ENCODE results near the gene SIK3. TPM values are rescaled to one million over a fixed set of nuclear protein-coding genes. Genes with fewer than 3 reads are reported as not detected.

The SIK3 gene
- total RNA-seq, 2 donors from 2014 or later: 88.7 to 111 TPM

GRCh38 chr11:117096201-117096991 lies 1.8 kb downstream of the SIK3 start:
- Mint-ChIP-seq H3K36me3 (peaks cover 25% of the 10 kb centered on the region), H3K4me1 (ENCODE audit: low read depth in 2 of 2) (peaks cover 72 to 84% of the 10 kb centered on the region in 2 donors), H3K4me3 (peak overlapping the region; percentile 98), H3K27ac (peak overlapping the region; percentile 89 to 91), H3K9me3 (peaks cover 4% of the 10 kb centered on the region), H3K27me3 (no peaks in the 10 kb centered on the region)
- ATAC-seq (no peak), DNase-seq (ENCODE audit: low spot score) (peak; percentile 63)

DNA sequence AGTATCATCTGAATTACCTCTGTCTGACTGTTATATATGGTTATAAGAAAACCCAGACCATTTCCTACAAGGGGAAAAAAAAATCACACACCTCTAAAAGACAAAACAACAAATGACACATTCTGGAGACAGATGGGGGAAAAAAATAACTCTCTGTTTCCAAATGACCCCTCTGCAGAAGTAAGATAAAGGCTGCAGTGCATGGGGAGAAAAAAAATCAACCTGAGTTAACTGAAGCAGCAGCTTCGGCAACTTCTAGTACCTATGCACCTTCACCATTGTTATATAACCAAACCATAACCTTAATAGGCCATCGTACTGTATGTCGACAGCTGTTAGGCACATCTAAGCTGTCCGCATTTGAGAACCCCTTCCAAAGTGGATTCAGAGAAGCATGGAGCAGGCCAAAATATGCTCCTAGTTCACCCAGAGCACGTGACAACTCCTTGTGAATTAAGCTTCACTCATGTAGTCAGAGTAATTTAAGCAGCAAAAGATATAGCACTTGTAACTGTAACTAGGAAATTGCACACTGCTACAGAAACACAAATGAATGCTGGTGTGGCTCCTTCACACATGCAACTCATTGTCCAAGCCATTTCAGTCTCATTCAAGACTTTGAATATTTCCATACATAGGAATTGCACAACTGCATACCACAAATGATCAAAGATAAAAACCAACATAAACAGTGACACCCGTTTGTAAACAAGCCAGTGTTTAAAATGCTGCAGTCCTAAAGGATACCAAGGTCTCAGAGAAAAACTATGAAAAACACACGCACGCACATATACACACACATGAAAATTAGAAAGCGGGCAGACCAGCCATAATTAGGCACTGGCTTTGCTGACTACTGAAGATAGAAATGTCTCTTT lies 2.7 kb downstream of the SIK3 start:
- Mint-ChIP-seq H3K36me3 (peaks cover 25% of the 10 kb centered on the region), H3K27me3 (no peaks in the 10 kb centered on the region), H3K9me3 (peaks cover 4% of the 10 kb centered on the region), H3K27ac (peak overlapping the region; percentile 89 to 91), H3K4me3 (peak overlapping the region; percentile 98), H3K4me1 (ENCODE audit: low read depth in 2 of 2) (peaks cover 70 to 81% of the 10 kb centered on the region in 2 donors)
- DNase-seq (ENCODE audit: low spot score) (no peak), ATAC-seq (no peak)

- no peak for DNase-seq (ENCODE audit: low spot score)
- peaks cover 68 to 84% of the 10 kb centered on the region in 2 donors for H3K4me1 Mint-ChIP-seq (ENCODE audit: low read depth in 2 of 2)
- H3K4me3 Mint-ChIP-seq: peak overlapping the region; percentile 98
- H3K27ac Mint-ChIP-seq: peak overlapping the region; percentile 89 to 91
- H3K36me3 Mint-ChIP-seq: peaks cover 25% of the 10 kb centered on the region
- no peak for ATAC-seq
- no peaks in the 10 kb centered on the region for H3K27me3 Mint-ChIP-seq
- peaks cover 4% of the 10 kb centered on the region for H3K9me3 Mint-ChIP-seq
Measured at GRCh38 chr11:117094776-117095175, 3.5 kb downstream of the SIK3 start.

GRCh38 chr11:117092951-117093590 lies 5.2 kb downstream of the SIK3 start:
- Mint-ChIP-seq H3K27ac (peak overlapping the region; percentile 89 to 91), H3K4me3 (peak overlapping the region; percentile 98), H3K9me3 (peaks cover 4% of the 10 kb centered on the region), H3K36me3 (peaks cover 25% of the 10 kb centered on the region), H3K4me1 (ENCODE audit: low read depth in 2 of 2) (peaks cover 57 to 76% of the 10 kb centered on the region in 2 donors), H3K27me3 (no peaks in the 10 kb centered on the region)
- peak; percentile 78 to 81 for ATAC-seq
- DNase-seq (ENCODE audit: low spot score): no peak

- peaks cover 19% of the 10 kb centered on the region for H3K36me3 Mint-ChIP-seq
- DNase-seq (ENCODE audit: low spot score) (no peak), ATAC-seq (no peak)
- H3K4me1 Mint-ChIP-seq (ENCODE audit: low read depth in 2 of 2): peaks cover 58 to 75% of the 10 kb centered on the region in 2 donors
- H3K27ac Mint-ChIP-seq: peak overlapping the region; percentile 89 to 91
- H3K27me3 Mint-ChIP-seq: no peaks in the 10 kb centered on the region
- H3K4me3 Mint-ChIP-seq: peak overlapping the region; percentile 98
- peaks cover 4% of the 10 kb centered on the region for H3K9me3 Mint-ChIP-seq
Measured at GRCh38 chr11:117091753-117092477, 6.3 kb downstream of the SIK3 start.

- peaks cover 11% of the 10 kb centered on the region for H3K36me3 Mint-ChIP-seq
- H3K4me1 Mint-ChIP-seq (ENCODE audit: low read depth in 2 of 2): peaks cover 47 to 66% of the 10 kb centered on the region in 2 donors
- no peaks in the 10 kb centered on the region for H3K27me3 Mint-ChIP-seq
- H3K9me3 Mint-ChIP-seq: peaks cover 4% of the 10 kb centered on the region
- H3K4me3 Mint-ChIP-seq: no peak overlapping the region
- DNase-seq (ENCODE audit: low spot score): no peak
- H3K27ac Mint-ChIP-seq: peak overlapping the region; percentile 12 to 19
- no peak for ATAC-seq
Measured at GRCh38 chr11:117090111-117090706, 8.0 kb downstream of the SIK3 start.

DNA sequence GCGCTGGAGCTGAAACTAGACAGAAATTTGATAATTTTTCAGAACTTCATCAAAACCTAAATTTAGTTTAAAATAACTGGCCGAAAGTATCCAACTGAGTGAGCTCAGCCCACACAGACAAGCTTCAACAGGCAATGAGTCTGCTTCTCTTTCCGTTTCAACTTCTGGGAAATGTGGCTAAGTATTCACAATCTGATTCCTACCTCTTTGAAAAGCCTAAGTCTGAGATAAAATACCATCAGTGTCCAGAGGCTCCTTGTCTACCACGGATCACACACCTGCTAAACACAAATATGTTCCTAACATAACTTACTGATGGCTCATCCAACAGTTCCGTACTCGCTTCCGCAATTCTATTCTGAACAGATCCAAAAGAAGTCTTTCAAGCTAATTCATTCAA lies 8.5 kb downstream of the SIK3 start:
- Mint-ChIP-seq H3K4me1 (ENCODE audit: low read depth in 2 of 2) (peaks cover 45 to 66% of the 10 kb centered on the region in 2 donors), H3K36me3 (peaks cover 11% of the 10 kb centered on the region), H3K27me3 (no peaks in the 10 kb centered on the region), H3K4me3 (peak overlapping the region; percentile 10), H3K27ac (peak overlapping the region in 1 of 2 donors; percentile 19), H3K9me3 (peaks cover 4% of the 10 kb centered on the region)
- no peak for ATAC-seq
- DNase-seq (ENCODE audit: low spot score): no peak

- ATAC-seq: no peak
- Mint-ChIP-seq H3K9me3 (peaks cover 4% of the 10 kb centered on the region), H3K4me3 (no peak overlapping the region), H3K27me3 (no peaks in the 10 kb centered on the region), H3K36me3 (peaks cover 8% of the 10 kb centered on the region), H3K27ac (no peak overlapping the region), H3K4me1 (ENCODE audit: low read depth in 2 of 2) (peaks cover 47 to 61% of the 10 kb centered on the region in 2 donors)
- no peak for DNase-seq (ENCODE audit: low spot score)
Measured at GRCh38 chr11:117087446-117087845, 10.8 kb downstream of the SIK3 start.

- DNase-seq (ENCODE audit: low spot score) (no peak), ATAC-seq (no peak)
- H3K27me3 Mint-ChIP-seq: no peaks in the 10 kb centered on the region
- H3K4me3 Mint-ChIP-seq: no peak overlapping the region
- peak overlapping the region in 1 of 2 donors; percentile 34 for H3K27ac Mint-ChIP-seq
- peaks cover 40 to 58% of the 10 kb centered on the region in 2 donors for H3K4me1 Mint-ChIP-seq (ENCODE audit: low read depth in 2 of 2)
- H3K36me3 Mint-ChIP-seq: no peaks in the 10 kb centered on the region
- no peaks in the 10 kb centered on the region for H3K9me3 Mint-ChIP-seq
Measured at GRCh38 chr11:117084992-117085391, 13.2 kb downstream of the SIK3 start.

DNA sequence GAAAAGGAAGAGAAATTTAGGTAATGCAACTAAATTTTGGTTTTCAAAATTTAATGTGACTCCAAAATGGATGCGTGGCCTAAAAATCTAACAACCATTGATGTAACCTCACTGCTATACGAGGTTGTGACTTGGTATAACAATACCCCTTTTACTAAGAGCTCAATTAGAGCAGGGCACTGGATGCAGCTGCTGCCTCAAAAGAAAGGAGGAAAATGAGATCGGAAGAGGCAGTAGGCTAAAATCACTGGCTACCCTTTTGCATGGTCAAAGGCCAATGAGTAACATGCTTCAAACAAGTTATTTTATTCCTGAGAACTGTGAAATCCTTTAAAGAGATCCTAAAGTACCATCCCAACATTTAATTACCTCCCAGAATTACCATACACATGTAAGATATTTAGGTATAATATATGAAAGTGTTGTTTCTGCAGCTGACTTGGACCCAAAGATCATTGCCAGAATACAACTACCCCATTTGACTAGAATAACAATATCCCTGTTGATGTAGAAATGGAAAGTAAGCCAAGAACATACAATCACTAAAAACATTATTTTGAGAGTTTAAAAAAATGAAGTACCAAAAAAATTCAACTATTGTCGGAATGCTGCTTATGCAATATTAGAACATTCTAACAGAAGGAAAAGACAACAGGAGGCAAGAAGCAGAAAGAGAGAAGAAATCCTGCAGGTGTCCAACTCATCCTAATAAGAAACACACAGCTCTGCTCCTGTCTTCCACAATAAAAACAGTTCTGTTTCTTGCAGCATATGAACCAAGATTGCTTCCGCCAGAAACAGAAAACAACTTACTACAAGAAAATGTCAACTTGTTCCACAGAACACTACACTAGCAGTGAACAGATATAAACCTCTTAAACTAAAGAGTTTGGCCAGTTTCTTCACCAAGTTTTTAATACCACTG lies 15.0 kb downstream of the SIK3 start:
- Mint-ChIP-seq H3K27me3 (no peaks in the 10 kb centered on the region), H3K9me3 (no peaks in the 10 kb centered on the region), H3K27ac (peak overlapping the region in 1 of 2 donors; percentile 8), H3K36me3 (peaks cover 5% of the 10 kb centered on the region), H3K4me1 (ENCODE audit: low read depth in 2 of 2) (peaks cover 45 to 60% of the 10 kb centered on the region in 2 donors), H3K4me3 (no peak overlapping the region)
- no peak for ATAC-seq
- no peak for DNase-seq (ENCODE audit: low spot score)

DNA sequence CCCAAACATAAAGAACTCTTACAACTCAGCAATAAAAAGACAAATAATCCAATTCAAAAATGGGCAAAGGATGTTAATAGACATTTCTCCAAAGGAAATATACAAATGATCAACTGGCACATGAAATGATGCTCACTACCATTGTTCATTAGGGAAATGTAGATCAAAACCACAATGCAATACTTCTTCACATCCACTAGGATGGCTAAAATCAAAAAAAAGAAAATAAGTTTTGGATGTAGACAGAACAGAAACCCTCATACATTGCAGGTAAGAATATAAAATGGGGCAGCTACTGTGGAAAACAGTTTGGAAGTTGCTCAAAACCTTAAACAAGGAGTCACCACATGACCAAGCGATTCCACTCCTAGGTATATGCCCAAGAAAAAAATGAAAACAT lies 16.3 kb downstream of the SIK3 start:
- H3K27ac Mint-ChIP-seq: no peak overlapping the region
- no peaks in the 10 kb centered on the region for H3K9me3 Mint-ChIP-seq
- ATAC-seq: no peak
- no peak overlapping the region for H3K4me3 Mint-ChIP-seq
- peaks cover 5% of the 10 kb centered on the region for H3K36me3 Mint-ChIP-seq
- H3K4me1 Mint-ChIP-seq (ENCODE audit: low read depth in 2 of 2): peaks cover 48 to 65% of the 10 kb centered on the region in 2 donors
- DNase-seq (ENCODE audit: low spot score): no peak
- no peaks in the 10 kb centered on the region for H3K27me3 Mint-ChIP-seq

- H3K27ac Mint-ChIP-seq: no peak overlapping the region
- ATAC-seq: no peak
- H3K27me3 Mint-ChIP-seq: no peaks in the 10 kb centered on the region
- H3K4me1 Mint-ChIP-seq (ENCODE audit: low read depth in 2 of 2): peaks cover 49 to 65% of the 10 kb centered on the region in 2 donors
- no peak overlapping the region for H3K4me3 Mint-ChIP-seq
- no peaks in the 10 kb centered on the region for H3K9me3 Mint-ChIP-seq
- peaks cover 5% of the 10 kb centered on the region for H3K36me3 Mint-ChIP-seq
- no peak for DNase-seq (ENCODE audit: low spot score)
Measured at GRCh38 chr11:117080370-117080769, 17.9 kb downstream of the SIK3 start.

Measured in natural killer cell treated with Interleukin-12 subunit alpha and Interleukin-12 subunit beta and Interleukin-15 and Interleukin-18, amount 100 ng/mL, for 72 hours (primary cell).